BE2C (cell line): ENCODE data around the gene JMJD6.

ENCODE experiments used
- DNase-seq: peaks from one replicate; pipeline ENCODE4 v3.0.0-alpha.2; 2020
- H3K27me3 ChIP-seq: fragments of 250-450 bp; sonication (Bioruptor Pico); 2 replicates; pipeline ENCODE4 v1.5.1; 2020; ENCODE audit warnings: mild to moderate bottlenecking
- H3K36me3 ChIP-seq: fragments of 250-450 bp; sonication (Bioruptor Pico); 2 replicates; pipeline ENCODE4 v1.5.1; 2020; ENCODE audit warnings: mild to moderate bottlenecking
- H3K4me1 ChIP-seq: fragments of 250-450 bp; sonication (Bioruptor Pico); 2 replicates; pipeline ENCODE4 v1.5.1; 2020
- H3K4me3 ChIP-seq: 2 replicates; pipeline ENCODE4 v1.5.1; 2011; ENCODE audit warnings: low read depth, low read length
- H3K9me3 ChIP-seq: fragments of 250-450 bp; sonication (Bioruptor Pico); 2 replicates; pipeline ENCODE4 v1.5.1; 2020
- CTCF ChIP-seq: IDR thresholded peaks from 2 replicates; pipeline ENCODE4 v1.5.1; 2012; ENCODE audit warnings: mild to moderate bottlenecking, low read depth, low read length

The JMJD6 gene

GRCh38 chr17:76755285-76755684 lies 28.9 kb upstream of the JMJD6 start:
- H3K4me3 ChIP-seq = no peak overlapping the region
- H3K4me1 ChIP-seq = peaks cover 3% of the 10 kb centered on the region; the same call in 1 of the 2 replicates
- no peak for TF ChIP-seq CTCF
- H3K36me3 ChIP-seq = no peaks in the 10 kb centered on the region
- no peaks in the 10 kb centered on the region for H3K27me3 ChIP-seq
- DNase-seq = no peak
- H3K9me3 ChIP-seq = no peaks in the 10 kb centered on the region

GRCh38 chr17:76753061-76753961 lies 26.9 kb upstream of the JMJD6 start:
- TF ChIP-seq CTCF = no peak
- Histone ChIP-seq H3K4me1 (peaks cover 3% of the 10 kb centered on the region; the same call in 1 of the 2 replicates), H3K36me3 (no peaks in the 10 kb centered on the region)

GRCh38 chr17:76752006-76752405 lies 25.6 kb upstream of the JMJD6 start:
- Histone ChIP-seq H3K27me3 (no peaks in the 10 kb centered on the region), H3K9me3 (no peaks in the 10 kb centered on the region), H3K36me3 (no peaks in the 10 kb centered on the region), H3K4me1 (peaks cover 3% of the 10 kb centered on the region; the same call in 1 of the 2 replicates), H3K4me3 (no peak overlapping the region)
- TF ChIP-seq CTCF = no peak
- no peak for DNase-seq

More at GRCh38 chr17:76753061-76753961, 26.9 kb upstream of the JMJD6 start:
- no peak for DNase-seq
- no peaks in the 10 kb centered on the region for H3K9me3 ChIP-seq
- H3K27me3 ChIP-seq = no peaks in the 10 kb centered on the region
- H3K4me3 ChIP-seq = no peak overlapping the region

- no peaks in the 10 kb centered on the region for H3K9me3 ChIP-seq
Measured at GRCh38 chr17:76751416-76751993, 25.1 kb upstream of the JMJD6 start.

GRCh38 chr17:76748657-76749056 lies 22.3 kb upstream of the JMJD6 start:
- H3K4me3 ChIP-seq = no peak overlapping the region
- H3K36me3 ChIP-seq = peaks cover 3% of the 10 kb centered on the region
- H3K27me3 ChIP-seq = no peaks in the 10 kb centered on the region
- no peaks in the 10 kb centered on the region for H3K9me3 ChIP-seq
- H3K4me1 ChIP-seq = no peaks in the 10 kb centered on the region
- no peak for TF ChIP-seq CTCF
- DNase-seq = no peak

More at GRCh38 chr17:76751416-76751993, 25.1 kb upstream of the JMJD6 start:
- no peaks in the 10 kb centered on the region for H3K36me3 ChIP-seq
- H3K4me1 ChIP-seq = peaks cover 3% of the 10 kb centered on the region; the same call in 1 of the 2 replicates
- DNase-seq = no peak
- no peak for TF ChIP-seq CTCF
- H3K4me3 ChIP-seq = no peak overlapping the region
- no peaks in the 10 kb centered on the region for H3K27me3 ChIP-seq
